IMR-90 (cell line): ENCODE measurements around the gene MYH3.

Experiments used
- CEBPB ChIP-seq: IDR thresholded peaks from 2 replicates; pipeline ENCODE4 v1.6.1; 2012; ENCODE audit warnings: low read depth, low read length, improper control_type of control experiment
- CTCF ChIP-seq: conservative IDR thresholded peaks from 2 replicates; pipeline ENCODE4 v1.5.1; 2012; ENCODE audit warnings: mild to moderate bottlenecking, low read depth, low read length, improper control_type of control experiment
- FOS ChIP-seq: fragments of 150-350 bp; IDR thresholded peaks from 2 replicates; pipeline ENCODE4 v1.6.1; 2016; ENCODE audit warnings: low read depth, low read length
- MAZ ChIP-seq: IDR thresholded peaks from 2 replicates; pipeline ENCODE4 v1.6.1; 2012; ENCODE audit warnings: low read depth, mild to moderate bottlenecking, low read length, improper control_type of control experiment, moderate library complexity, borderline replicate concordance

GRCh38 chr17:10674704-10675103, 17.6 kb upstream of the MYH3 start:
- TF ChIP-seq CTCF (no peak), CEBPB (no peak), MAZ (no peak), FOS (no peak)
